GM21619 (cell line): ENCODE results near the gene SWAP70.

Source experiments
- ATAC-seq: cut with Tn5 transposase; IDR thresholded peaks from one replicate; pipeline ENCODE4 v1.9.1; 2021; ENCODE audit not compliant: unreplicated experiment

SWAP70 gene

DNA sequence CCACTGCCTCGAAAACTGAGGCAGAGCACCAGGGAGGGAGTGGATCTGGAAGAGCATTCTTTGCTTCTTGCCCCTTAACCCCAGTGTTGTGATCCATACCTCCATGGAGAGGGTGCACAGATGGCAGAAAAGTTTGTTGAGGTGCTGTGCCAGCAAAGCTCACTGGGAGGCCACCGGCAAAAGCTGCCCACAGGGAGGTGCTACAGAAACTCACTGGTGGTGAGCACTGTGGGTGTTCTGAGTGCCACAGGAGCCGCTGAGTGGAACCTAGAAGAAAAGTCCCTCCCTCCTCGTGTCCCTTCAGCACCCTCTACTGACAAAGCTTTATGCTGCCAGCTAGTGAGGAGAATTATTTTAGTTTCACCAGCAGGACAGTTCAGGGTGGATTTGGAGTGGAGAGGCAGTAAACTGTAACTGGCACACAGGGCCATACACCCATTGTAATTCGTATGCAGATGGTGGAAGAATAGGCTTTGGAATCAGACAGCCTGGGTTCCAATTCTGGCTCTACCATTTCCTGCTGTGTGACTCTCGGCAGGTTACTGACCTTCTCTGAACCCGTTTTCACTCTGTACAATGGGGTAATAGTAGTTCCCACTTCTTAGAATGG, 84.6 kb downstream of the SWAP70 start:
- ATAC-seq, result peak; percentile 75

- ATAC-seq, result no peak
Observed at GRCh38 chr11:9750551-9750950, 86.7 kb downstream of the SWAP70 start.

DNA sequence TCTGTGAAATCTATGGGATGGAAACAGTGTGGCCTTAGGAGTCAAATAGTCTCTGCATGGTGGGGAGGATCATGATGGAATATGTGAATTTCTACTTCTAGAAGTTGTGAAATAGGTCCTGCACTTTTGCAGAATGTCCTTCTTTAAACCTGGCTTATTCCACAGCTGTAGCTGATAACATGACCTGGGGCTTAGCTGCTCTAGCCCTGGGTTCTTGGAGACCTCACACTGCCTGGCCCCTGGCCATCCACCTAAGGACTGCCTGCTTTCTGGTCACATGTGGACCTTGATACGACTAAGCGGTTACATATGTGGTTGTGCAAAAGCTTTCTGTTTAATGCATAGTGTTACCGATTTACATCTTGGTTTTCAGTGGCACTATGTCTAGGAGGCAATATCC, 88.2 kb downstream of the SWAP70 start:
- ATAC-seq, result no peak

DNA sequence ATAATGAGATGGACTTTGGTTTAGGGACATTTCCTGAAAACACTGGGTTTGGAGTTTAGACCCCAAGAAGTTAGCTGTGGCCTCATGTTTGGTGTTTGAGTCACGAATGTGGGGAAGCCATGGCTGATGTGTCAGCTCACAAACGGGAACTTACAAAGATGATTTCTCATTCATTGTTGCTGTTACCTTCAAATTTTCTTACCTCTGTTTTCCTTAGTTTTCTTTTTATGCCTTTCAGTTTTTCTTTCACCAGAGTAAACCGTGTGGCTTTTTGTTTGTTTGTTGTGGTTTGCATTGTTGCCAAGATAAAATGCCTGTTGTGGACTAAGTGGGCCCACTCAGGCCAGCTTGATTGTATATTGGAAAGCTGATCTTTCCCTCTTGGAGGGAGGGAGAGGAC, 89.1 kb downstream of the SWAP70 start:
- ATAC-seq, result no peak

- ATAC-seq, result no peak
Observed at GRCh38 chr11:9754010-9754471, 90.2 kb downstream of the SWAP70 start.

- ATAC-seq, result no peak
Observed at GRCh38 chr11:9755561-9756185, 91.8 kb downstream of the SWAP70 start.

DNA sequence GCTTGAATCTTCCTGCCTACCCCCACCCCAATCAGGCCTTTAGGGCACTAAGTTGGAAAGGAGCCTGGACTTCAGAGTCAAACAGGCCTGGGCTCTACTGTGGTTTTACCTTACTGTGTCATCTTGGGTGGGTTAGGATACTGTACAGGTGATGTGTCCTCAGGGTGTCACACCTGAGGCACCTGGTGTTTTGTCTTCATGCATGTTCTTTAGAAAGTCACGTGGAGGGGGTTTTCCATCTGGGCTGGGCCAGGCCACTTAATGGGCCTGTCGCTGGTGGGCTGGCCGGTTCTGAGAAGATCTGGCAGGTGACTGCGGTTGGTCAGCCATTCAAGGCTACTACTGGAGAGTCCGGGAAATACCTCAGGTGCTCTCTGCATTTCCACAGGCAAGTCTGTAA, 92.6 kb downstream of the SWAP70 start:
- no peak for ATAC-seq

DNA sequence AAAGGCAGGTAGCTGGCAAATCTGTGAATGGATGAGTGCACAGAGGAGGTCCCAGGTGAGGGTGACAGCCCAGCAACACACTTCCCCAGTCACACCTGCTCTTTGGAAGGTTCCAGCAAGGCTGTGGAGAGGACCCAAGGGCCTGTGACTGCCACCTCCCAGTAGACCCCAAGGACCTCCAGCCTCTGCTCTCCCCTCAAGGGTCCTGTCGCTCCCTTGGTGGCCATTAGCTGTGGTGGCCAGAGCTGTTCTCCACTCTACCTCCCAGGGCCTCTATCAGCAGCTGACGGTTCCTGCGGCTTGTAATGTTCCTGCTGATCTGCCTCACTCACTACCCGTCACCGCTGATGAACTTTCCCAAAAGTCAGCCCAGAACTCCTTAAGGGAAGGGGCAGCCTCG, 93.0 kb downstream of the SWAP70 start:
- no peak for ATAC-seq

DNA sequence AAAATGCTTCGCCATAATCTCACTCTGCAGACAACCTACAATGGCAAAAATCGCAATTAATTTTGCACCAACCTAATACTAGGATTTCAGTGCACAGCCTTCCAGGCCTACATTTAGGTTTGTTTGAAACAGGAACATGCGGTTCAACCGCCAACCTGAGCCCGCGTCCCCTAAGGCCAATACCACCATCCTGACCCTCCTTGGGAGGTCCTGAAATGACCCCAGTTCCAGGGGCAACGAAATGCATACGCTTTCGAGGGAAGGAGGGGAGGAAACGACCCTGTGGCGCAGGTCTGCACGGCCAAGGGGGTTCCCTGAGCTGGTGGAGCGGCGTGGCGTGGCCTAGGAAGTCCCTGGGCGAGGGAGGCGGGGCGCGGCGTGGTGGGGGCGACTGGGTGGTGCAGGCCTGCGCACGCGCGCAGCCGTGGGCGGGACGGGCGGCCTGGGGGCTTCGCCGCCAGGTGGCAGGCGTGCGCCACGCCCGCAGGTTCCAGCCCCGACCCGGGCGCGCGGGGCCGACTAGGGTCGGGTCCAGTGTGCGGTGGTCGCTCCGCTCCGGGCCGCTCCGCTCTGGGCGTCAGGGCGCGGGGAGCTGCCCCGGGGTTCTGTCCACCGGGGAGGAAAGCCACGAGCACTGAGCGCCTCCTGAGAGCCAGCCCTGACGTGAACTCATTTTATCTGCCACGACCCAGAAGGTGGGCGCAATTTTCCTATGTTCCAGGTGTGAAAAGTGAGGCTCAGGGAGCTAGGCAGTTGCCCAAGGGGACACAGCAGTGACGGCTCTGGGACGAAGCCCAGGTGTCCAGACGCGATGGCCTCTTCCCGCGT, 94.1 kb downstream of the SWAP70 start:
- ATAC-seq, result peak; percentile 44

DNA sequence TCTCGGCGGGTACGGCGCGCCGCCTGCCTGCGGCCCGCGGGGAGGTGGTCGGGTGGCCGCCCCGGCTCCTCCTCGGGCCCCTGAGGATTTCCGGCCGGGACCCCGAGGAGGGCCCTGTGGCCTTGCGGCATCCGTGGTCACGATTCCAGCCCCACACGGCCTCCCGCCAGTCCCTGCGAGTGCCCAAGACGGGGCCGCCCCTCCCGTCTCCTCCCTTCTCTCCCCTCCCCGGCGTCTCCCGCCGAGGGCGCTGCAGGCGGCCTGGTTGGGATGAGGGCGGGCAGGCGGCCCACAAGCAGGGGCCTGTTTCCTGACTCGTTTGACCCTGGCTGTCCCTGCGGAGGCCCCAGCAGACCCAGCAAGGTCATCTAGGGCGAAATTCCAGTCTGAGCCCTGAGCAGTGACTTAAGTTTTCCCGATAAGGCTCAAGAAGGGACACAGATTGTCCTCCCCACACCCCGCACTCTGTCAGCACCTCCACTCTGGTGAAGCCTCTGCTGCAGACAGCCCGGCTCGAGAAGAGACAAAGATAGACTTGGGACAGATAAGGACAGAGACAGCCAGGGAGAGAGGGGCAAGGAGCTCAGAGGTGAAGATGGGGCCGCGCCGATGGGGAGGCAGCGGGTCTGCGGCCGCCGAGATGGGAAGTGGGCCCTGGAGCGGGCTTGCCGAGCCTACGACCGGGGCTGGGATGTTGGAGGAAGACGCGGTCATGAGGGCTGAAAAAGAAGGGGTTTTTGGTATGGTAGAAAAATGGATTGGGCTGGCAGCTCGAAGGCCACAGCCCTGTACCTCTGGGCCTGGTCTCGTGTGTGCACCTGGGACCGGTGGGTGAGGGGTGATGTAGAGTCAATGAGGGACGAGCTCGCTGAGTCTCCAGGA, 95.0 kb downstream of the SWAP70 start:
- peak; percentile 35 for ATAC-seq

- ATAC-seq, result peak; percentile 52
Observed at GRCh38 chr11:9759519-9760192, 95.8 kb downstream of the SWAP70 start.

DNA sequence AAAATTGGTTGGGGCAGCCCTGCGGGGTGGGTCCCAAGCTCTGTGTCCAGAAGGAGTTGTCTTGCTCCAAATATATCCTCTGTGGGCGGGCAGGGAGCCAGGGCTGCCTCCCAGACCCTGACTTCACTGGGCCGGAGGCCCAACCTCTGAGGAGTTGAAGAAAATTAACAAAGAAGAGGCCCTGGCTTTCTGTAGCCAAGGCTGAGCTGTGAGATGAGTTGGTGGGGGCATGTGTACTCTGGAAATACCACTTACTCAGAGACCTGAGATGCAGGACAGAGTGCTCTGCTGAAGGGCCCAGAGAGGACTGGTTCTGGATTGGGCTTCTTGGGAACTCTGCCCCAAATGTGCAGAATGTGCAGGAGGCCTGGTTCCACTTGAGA, 96.3 kb downstream of the SWAP70 start:
- ATAC-seq, result no peak

DNA sequence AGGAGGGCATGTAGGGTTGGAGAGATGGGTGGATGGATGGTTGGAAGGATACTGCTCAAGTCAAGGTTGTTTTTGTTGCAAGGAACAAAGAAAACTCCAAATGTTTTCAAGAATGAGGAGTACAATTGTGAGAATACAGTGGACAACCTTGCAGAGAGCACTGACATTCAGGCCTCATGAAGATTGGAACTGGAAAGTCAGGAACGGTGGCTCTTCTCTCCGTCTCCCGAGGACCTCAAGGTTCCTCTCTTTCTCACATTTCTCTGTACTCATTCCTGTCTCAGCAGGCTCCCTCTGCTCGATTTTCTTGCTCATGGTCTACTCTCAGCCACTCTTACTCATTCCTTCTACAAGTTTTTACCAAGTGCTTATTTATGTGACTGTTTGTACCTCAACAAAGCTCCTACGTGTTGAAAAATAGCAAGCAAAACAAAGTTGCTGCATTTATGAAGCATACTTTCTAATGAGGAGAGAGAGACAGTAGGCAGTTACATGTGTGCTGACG, 97.6 kb downstream of the SWAP70 start:
- no peak for ATAC-seq

DNA sequence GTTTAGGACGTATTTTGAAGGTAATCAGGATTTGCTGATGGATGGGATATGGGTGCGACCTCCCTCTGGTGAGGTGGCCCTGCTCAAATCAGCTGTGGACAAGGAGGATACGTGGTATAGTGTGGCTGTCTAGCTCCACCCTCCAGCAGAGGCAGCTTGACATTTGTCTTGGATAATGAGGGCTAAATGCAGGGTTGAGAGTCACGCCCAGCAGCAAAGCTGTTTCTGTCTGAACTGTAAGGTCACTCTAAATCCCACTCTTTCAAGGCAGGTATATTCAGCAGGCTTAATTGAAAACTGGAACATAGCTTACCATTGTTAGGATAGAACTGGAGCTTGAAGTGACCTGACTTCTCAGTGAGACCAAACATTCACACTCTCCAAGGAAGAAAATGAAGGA, 98.7 kb downstream of the SWAP70 start:
- no peak for ATAC-seq

GRCh38 chr11:9763301-9763700, 99.4 kb downstream of the SWAP70 start:
- no peak for ATAC-seq

GRCh38 chr11:9765320-9766101, 101.6 kb downstream of the SWAP70 start:
- ATAC-seq, result peak; percentile 68

DNA sequence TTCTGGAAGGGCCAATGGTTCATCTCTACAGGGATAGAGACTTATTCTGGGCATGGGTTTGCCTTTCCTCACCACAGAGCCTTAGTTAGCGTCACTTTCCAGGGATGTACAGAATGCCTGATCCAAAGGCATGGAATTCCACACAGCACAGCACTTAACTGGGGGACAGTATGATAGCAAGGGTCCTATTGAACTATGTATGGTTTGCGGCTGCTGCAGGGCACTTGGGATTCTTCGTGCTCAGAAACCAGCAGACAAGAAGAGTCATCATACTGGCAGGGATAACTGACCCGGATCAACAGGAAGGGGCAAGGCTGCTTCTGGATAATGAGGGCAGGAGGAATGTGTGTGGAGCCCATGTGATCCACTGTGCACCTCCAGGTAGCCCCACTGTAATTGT, 105.7 kb downstream of the SWAP70 start:
- no peak for ATAC-seq

DNA sequence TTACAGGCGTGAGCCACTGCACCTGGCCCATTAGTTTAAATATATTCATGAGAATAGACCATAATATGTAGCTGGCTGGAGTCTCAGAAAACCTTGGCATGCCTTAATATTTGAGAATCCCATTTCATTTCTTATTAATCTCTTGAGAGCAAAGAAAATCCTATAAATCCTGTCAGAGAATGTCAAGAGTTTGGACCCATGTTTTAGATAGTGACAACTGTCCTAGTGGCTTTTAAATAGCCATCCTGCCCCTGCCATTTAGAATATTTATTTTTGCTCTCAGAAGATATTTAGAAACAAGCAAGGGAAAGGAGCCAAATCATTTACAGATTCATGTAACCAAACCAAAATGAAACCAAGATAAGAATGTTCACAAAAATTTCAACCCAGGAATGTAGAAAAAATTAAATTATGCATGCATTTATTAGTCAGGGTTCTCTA, 107.2 kb downstream of the SWAP70 start:
- no peak for ATAC-seq

DNA sequence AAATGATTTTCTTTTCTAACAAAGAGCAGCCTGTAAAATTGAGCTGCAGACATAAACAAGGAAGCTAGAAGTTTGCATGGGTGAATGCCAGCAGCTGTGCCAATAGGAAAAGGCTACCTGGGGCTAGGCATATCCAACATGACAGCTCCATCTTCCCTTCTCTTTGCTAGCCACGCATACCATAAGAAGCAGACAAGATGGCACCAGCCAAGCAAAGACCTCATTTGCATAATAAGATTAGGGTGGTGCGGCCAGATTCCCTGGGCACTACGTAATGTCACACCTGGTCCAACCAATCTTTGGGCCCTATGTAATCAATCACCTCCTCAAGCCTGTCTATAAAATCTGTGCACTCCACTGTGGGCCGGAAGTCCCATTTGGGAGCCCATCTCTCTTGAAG, 108.3 kb downstream of the SWAP70 start:
- no peak for ATAC-seq

GRCh38 chr11:9773524-9773923, 109.6 kb downstream of the SWAP70 start:
- no peak for ATAC-seq
